Gastroesophageal sphincter (tissue), 4 donors: ENCODE results near the gene RABL6. TPM values are rescaled to one million over a fixed set of nuclear protein-coding genes. Genes with fewer than 3 reads are reported as not detected.
A peak's percentile ranks its signal among the peaks of the same experiment; 100 is the strongest.

Experiments used
- ATAC-seq: fragments of 150-250 bp; one replicate; pipeline ENCODE4 v1.9.1; 2016; ENCODE audit warnings: mild to moderate bottlenecking, moderate library complexity
- H3K27ac ChIP-seq, 4 donors: fragments of 200-600 bp; sonication (generic) in 3 of 4; 1 replicate in 3 of 4; 2 replicates in 1 of 4; pipeline ENCODE4 v1.5.1; 2016 to 2019
- H3K27me3 ChIP-seq: fragments of 200-600 bp; sonication (generic); one replicate; pipeline ENCODE4 v1.5.1; 2019
- H3K36me3 ChIP-seq, 2 donors: fragments of 200-600 bp; sonication (generic); one replicate each; pipeline ENCODE4 v1.5.1; 2019; ENCODE audit warnings: control low read depth in 1 of 2
- H3K4me1 ChIP-seq, 3 donors: fragments of 200-600 bp; sonication (generic); 1 replicate in 2 of 3; 2 replicates in 1 of 3; pipeline ENCODE4 v1.5.1; 2016 to 2019; ENCODE audit warnings: control low read depth in 2 of 3
- H3K4me3 ChIP-seq, 2 donors: fragments of 200-600 bp; sonication (generic); one replicate each; pipeline ENCODE4 v1.5.1; 2019; ENCODE audit warnings: mild to moderate bottlenecking in 1 of 2, moderate library complexity in 1 of 2
- H3K9me3 ChIP-seq, 3 donors: fragments of 200-600 bp; sonication (generic); one replicate each; pipeline ENCODE4 v1.5.1; 2017 to 2019; ENCODE audit warnings: control low read depth in 2 of 3
- EP300 ChIP-seq: sonication (generic); formaldehyde crosslinking; IDR thresholded peaks from one replicate; pipeline ENCODE4 v1.6.1; 2017; ENCODE audit warnings: antibody characterized with exemption, mild to moderate bottlenecking
- POLR2A ChIP-seq, 2 donors: fragments of 450-650 bp; IDR thresholded peaks; one replicate each; pipeline ENCODE4 v1.6.1; 2017; ENCODE audit warnings: antibody characterized with exemption in 2 of 2, mild to moderate bottlenecking in 2 of 2, moderate library complexity in 1 of 2
- POLR2AphosphoS5 ChIP-seq: sonication (generic); formaldehyde crosslinking; IDR thresholded peaks from one replicate; pipeline ENCODE4 v1.6.1; 2017; ENCODE audit warnings: antibody characterized with exemption
- WGBS, 2 donors: methylation state at CpG; one replicate each; pipeline ENCODE4 v1.1.5; 2018; ENCODE audit warnings: low coverage in 1 of 2; 5-methylcytosine and 5-hydroxymethylcytosine counted together
- total RNA-seq, 4 donors: library from RNA; depleted of rRNA; stranded (reverse); fragments of >200 nt; gene quantifications; one replicate each; pipeline ENCODE4 v1.1.0, GENCODE V29; 2016
- TF ChIP-seq, protein P1 (sequence below), 4 experiments: fragments of 200-600 bp in 2 of 4; fragments of 450-650 bp in 2 of 4; sonication (generic) in 1 of 4; IDR thresholded peaks; one replicate each; pipeline ENCODE4 v1.5.1; 2017 to 2019; ENCODE audit warnings: antibody characterized with exemption in 4 of 4, mild to moderate bottlenecking in 2 of 4, moderate library complexity in 2 of 4

The RABL6 gene
- total RNA-seq, 4 donors from 2014 or later, result 54.8 to 109 (median 71.2) TPM

DNA sequence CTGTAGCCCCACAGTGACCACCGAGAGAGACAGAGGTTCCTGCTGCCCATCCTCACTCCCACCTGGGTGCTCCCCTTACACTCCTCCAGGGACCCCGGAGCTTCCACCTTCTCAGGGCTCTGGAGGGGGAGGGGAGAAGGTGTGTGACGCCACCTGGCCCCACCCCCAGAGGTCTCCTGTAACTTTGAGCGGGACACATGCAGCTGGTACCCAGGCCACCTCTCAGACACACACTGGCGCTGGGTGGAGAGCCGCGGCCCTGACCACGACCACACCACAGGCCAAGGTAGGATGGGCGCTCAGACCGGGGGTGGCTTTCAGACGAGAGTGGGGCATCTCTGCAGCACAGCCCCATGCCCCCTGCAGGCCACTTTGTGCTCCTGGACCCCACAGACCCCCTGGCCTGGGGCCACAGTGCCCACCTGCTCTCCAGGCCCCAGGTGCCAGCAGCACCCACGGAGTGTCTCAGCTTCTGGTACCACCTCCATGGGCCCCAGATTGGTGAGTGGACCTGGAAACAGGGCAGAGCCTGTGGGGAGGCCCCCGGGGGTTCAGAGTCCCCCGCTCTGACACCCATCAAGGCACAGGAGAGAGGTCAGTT is 48.9 kb downstream of the RABL6 start:
- H3K4me3 ChIP-seq, result no peak overlapping the region
- no peaks in the 10 kb centered on the region for H3K9me3 ChIP-seq
- H3K36me3 ChIP-seq, result peaks cover 0 to 21% of the 10 kb centered on the region in 2 donors
- H3K4me1 ChIP-seq, result peaks cover 0 to 16% (median 4%) of the 10 kb centered on the region in 3 donors
- no peaks in the 10 kb centered on the region for H3K27me3 ChIP-seq
- H3K27ac ChIP-seq, result no peak overlapping the region
- no peak for ATAC-seq
- TF ChIP-seq EP300 (no peak), POLR2AphosphoS5 (no peak), POLR2A (IDR thresholded peaks at IDR 0.05) (no peak)
- TF ChIP-seq, protein P1, sequence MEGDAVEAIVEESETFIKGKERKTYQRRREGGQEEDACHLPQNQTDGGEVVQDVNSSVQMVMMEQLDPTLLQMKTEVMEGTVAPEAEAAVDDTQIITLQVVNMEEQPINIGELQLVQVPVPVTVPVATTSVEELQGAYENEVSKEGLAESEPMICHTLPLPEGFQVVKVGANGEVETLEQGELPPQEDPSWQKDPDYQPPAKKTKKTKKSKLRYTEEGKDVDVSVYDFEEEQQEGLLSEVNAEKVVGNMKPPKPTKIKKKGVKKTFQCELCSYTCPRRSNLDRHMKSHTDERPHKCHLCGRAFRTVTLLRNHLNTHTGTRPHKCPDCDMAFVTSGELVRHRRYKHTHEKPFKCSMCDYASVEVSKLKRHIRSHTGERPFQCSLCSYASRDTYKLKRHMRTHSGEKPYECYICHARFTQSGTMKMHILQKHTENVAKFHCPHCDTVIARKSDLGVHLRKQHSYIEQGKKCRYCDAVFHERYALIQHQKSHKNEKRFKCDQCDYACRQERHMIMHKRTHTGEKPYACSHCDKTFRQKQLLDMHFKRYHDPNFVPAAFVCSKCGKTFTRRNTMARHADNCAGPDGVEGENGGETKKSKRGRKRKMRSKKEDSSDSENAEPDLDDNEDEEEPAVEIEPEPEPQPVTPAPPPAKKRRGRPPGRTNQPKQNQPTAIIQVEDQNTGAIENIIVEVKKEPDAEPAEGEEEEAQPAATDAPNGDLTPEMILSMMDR (IDR thresholded peaks at IDR 0.05), result no peak
- no CpG with 5 or more reads among the region's 14 CpGs for WGBS, 2 donors

DNA sequence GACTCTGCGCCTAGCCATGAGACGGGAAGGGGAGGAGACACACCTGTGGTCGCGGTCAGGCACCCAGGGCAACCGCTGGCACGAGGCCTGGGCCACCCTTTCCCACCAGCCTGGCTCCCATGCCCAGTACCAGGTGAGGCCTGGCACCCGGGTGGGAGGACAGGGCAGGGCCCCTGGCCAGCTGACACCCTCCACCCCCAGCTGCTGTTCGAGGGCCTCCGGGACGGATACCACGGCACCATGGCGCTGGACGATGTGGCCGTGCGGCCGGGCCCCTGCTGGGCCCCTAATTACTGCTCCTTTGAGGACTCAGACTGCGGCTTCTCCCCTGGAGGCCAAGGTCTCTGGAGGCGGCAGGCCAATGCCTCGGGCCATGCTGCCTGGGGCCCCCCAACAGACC is 49.4 kb downstream of the RABL6 start:
- no CpG with 5 or more reads among the region's 19 CpGs for WGBS, 2 donors
- TF ChIP-seq POLR2A (IDR thresholded peaks at IDR 0.05), result no peak
- no peak for TF ChIP-seq EP300
- TF ChIP-seq, protein P1 (IDR thresholded peaks at IDR 0.05), result no peak
- no peak for TF ChIP-seq POLR2AphosphoS5
- no peaks in the 10 kb centered on the region for H3K9me3 ChIP-seq
- no peak for ATAC-seq
- H3K27ac ChIP-seq, result no peak overlapping the region
- H3K4me3 ChIP-seq, result no peak overlapping the region
- peaks cover 0 to 14% (median 4%) of the 10 kb centered on the region in 3 donors for H3K4me1 ChIP-seq
- H3K36me3 ChIP-seq, result peaks cover 0 to 23% of the 10 kb centered on the region in 2 donors
- H3K27me3 ChIP-seq, result no peaks in the 10 kb centered on the region

DNA sequence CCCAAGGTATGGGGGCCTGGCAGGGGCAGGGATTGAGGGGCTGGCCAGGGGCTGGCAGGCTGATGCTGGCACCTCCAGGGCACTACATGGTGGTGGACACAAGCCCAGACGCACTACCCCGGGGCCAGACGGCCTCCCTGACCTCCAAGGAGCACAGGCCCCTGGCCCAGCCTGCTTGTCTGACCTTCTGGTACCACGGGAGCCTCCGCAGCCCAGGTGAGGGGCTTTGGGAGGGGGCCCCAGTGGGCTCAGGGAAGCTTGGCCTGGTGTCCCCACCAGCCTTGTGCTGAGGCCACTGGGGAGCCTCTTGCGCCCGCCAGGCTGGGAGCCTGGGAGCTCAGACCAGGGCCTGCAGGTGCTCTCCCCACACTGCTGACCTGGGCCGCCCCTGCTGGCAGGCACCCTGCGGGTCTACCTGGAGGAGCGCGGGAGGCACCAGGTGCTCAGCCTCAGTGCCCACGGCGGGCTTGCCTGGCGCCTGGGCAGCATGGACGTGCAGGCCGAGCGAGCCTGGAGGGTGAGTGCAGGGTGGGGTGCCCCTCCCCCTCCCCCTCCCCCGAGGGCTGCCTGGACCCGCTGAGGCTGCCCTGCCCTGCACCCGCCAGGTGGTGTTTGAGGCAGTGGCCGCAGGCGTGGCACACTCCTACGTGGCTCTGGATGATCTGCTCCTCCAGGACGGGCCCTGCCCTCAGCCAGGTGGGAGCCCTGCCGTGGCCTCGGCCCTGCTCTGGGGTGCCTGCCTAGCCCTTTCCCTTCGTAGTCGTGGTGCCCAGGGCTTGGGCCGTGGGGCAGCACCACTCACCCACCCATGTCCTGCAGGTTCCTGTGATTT is 50.0 kb downstream of the RABL6 start:
- Histone ChIP-seq H3K4me1 (peaks cover 0 to 14% (median 4%) of the 10 kb centered on the region in 3 donors), H3K27me3 (no peaks in the 10 kb centered on the region), H3K9me3 (no peaks in the 10 kb centered on the region), H3K4me3 (no peak overlapping the region), H3K27ac (peak overlapping the region in 1 of 4 donors; percentile 62), H3K36me3 (peaks cover 0 to 29% of the 10 kb centered on the region in 2 donors)
- 80 to 100% methylated on average over 1 of the region's 29 CpGs for WGBS, 2 donors
- ATAC-seq, result no peak
- no peak for TF ChIP-seq POLR2AphosphoS5
- TF ChIP-seq, protein P1 (IDR thresholded peaks at IDR 0.05), result no peak
- no peak for TF ChIP-seq EP300
- no peak for TF ChIP-seq POLR2A (IDR thresholded peaks at IDR 0.05)

DNA sequence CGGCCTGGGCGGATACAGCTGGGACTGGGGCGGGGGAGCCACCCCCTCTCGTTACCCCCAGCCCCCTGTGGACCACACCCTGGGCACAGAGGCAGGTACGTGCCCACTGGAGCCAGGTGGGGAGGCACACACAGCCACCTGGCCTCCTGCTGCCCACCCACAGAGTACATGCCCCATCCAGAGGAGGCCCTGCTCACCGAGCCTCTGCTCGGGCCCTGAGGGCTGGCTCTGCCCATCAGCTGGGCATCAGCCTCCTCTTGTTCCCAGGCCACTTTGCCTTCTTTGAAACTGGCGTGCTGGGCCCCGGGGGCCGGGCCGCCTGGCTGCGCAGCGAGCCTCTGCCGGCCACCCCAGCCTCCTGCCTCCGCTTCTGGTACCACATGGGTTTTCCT is 50.7 kb downstream of the RABL6 start:
- TF ChIP-seq POLR2AphosphoS5, result no peak
- no peak for TF ChIP-seq POLR2A (IDR thresholded peaks at IDR 0.05)
- TF ChIP-seq, protein P1 (IDR thresholded peaks at IDR 0.05), result no peak
- TF ChIP-seq EP300, result no peak
- no peak for ATAC-seq
- H3K27me3 ChIP-seq, result no peaks in the 10 kb centered on the region
- H3K9me3 ChIP-seq, result no peaks in the 10 kb centered on the region
- peak overlapping the region in 2 of 4 donors; percentile 48 to 62 for H3K27ac ChIP-seq
- H3K4me3 ChIP-seq, result no peak overlapping the region
- 95 to 100% methylated on average over 3 to 6 of the region's 15 CpGs for whole genome bisulfite sequencing, 2 donors
- H3K4me1 ChIP-seq, result peaks cover 0 to 15% (median 4%) of the 10 kb centered on the region in 3 donors
- peaks cover 0 to 36% of the 10 kb centered on the region in 2 donors for H3K36me3 ChIP-seq
